Measurements from ENCODE around the gene WDR59. TPM values are rescaled to one million over a fixed set of nuclear protein-coding genes. Genes with fewer than 3 reads are reported as not detected.

Gene WDR59
- polyA plus RNA-seq, 1 of the 3 experiments (the other 2 are of a cell fraction) = 48.2 TPM

- Histone ChIP-seq H2AFZ (ENCODE audit: low read depth) (no peak overlapping the region), H4K20me1 (ENCODE audit: insufficient read depth) (peaks cover 58% of the 10 kb centered on the region), H3K4me2 (peak overlapping the region; percentile 84), H3K79me2 (ENCODE audit: insufficient read depth) (peaks cover 65% of the 10 kb centered on the region), H3K4me3 (ENCODE audit: low read depth in 2 of 2, low read length in 1 of 2) (peak overlapping the region; percentile 72 to 76), H3K27ac (ENCODE audit: low read depth in 2 of 2, low read length in 1 of 2) (peak overlapping the region; percentile 29 to 80; a peak in 3 of 4 replicates), H3K4me1 (ENCODE audit: control insufficient read depth in 1 of 2, insufficient read depth in 2 of 2, low read depth in 1 of 2, low read length in 1 of 2) (peaks cover 0 to 26% of the 10 kb centered on the region in 2 experiments; a peak in 3 of 4 replicates), H3K9ac (peak overlapping the region; percentile 83; the same call in 1 of the 2 replicates), H3K9me3 (no peaks in the 10 kb centered on the region), H3K27me3 (ENCODE audit: insufficient read depth) (no peaks in the 10 kb centered on the region), H3K9me2 (no peaks in the 10 kb centered on the region), H3F3A (replicated peaks; ENCODE audit: insufficient read depth) (peaks cover 8% of the 10 kb centered on the region), H3K36me3 (replicated peaks in 1 of 2; ENCODE audit: control insufficient read depth in 1 of 2, insufficient read depth in 2 of 2, low read length in 1 of 2) (peaks cover 0 to 2% of the 10 kb centered on the region in 2 experiments)
- peak; percentile 61 for DNase-seq
- ChIA-PET CTCF (interaction anchor here (1.0 to 6.2 kb wide), 3 partner anchors 16 to 111 kb away, joined by 3 to 182 read pairs (median 4); no protein-coding TSS in a partner anchor), POLR2A (no interaction called here)
- 21% methylated on average over 12 of the region's 15 CpGs for WGBS (ENCODE audit: low lambda C conversion rate)
- TF ChIP-seq RFX5 (IDR thresholded peaks at IDR 0.05; ENCODE audit: low read length) = no peak
- TF ChIP-seq MXI1 (IDR thresholded peaks at IDR 0.05; ENCODE audit: low read depth, low read length) = peak; percentile 76; the same call in 1 of the 2 replicates
- no peak for TF ChIP-seq MAX (IDR thresholded peaks at IDR 0.05; ENCODE audit: low read depth)
- TF ChIP-seq EP300 (IDR thresholded peaks at IDR 0.05; ENCODE audit: borderline replicate concordance in 1 of 2, low read depth in 1 of 2, low read length in 1 of 2) = 0 out of 4 replicates have a peak, but pooled peaks of 1 of the 2 experiments have one; percentile 8
- peak; percentile 7; the same call in 1 of the 2 replicates for TF ChIP-seq TCF12 (IDR thresholded peaks at IDR 0.05)
Measured at GRCh38 chr16:75000481-75001081, 15.7 kb upstream of the WDR59 start.

- H3K4me2 ChIP-seq = peak overlapping the region; percentile 84
- no peaks in the 10 kb centered on the region for H3K36me3 ChIP-seq (replicated peaks in 1 of 2; ENCODE audit: control insufficient read depth in 1 of 2, insufficient read depth in 2 of 2, low read length in 1 of 2)
- peak overlapping the region; percentile 72 to 76 for H3K4me3 ChIP-seq (ENCODE audit: low read depth in 2 of 2, low read length in 1 of 2)
- POLR2A ChIA-PET = no interaction called here
- H3K9me3 ChIP-seq = no peaks in the 10 kb centered on the region
- peaks cover 52% of the 10 kb centered on the region for H4K20me1 ChIP-seq (ENCODE audit: insufficient read depth)
- peak overlapping the region; percentile 31 to 80; a peak in 3 of 4 replicates for H3K27ac ChIP-seq (ENCODE audit: low read depth in 2 of 2, low read length in 1 of 2)
- peak overlapping the region; percentile 83 for H3K9ac ChIP-seq
- H3K4me1 ChIP-seq (ENCODE audit: control insufficient read depth in 1 of 2, insufficient read depth in 2 of 2, low read depth in 1 of 2, low read length in 1 of 2) = peaks cover 0 to 26% of the 10 kb centered on the region in 2 experiments; a peak in 3 of 4 replicates
- CTCF ChIA-PET = interaction anchor here (1.5 to 6.2 kb wide), 5 partner anchors 13 to 111 kb away, joined by 4 to 182 read pairs (median 28); partner anchors contain the start of gene WDR59
- H3K27me3 ChIP-seq (ENCODE audit: insufficient read depth) = no peaks in the 10 kb centered on the region
- H3K9me2 ChIP-seq = no peaks in the 10 kb centered on the region
- H3F3A ChIP-seq (replicated peaks; ENCODE audit: insufficient read depth) = peaks cover 8% of the 10 kb centered on the region
- 2% methylated on average over 44 of the region's 71 CpGs for WGBS (ENCODE audit: low lambda C conversion rate)
- H2AFZ ChIP-seq (ENCODE audit: low read depth) = peak overlapping the region; percentile 27; the same call in 1 of the 2 replicates
- DNase-seq = peak; percentile 74
- peaks cover 57% of the 10 kb centered on the region for H3K79me2 ChIP-seq (ENCODE audit: insufficient read depth)
- TF ChIP-seq FOSL2 (IDR thresholded peaks at IDR 0.05; ENCODE audit: borderline replicate concordance, low read depth) (no peak), CTCF (IDR thresholded peaks at IDR 0.05) (peak; percentile 20; the same call in 1 of the 2 replicates)
Measured at GRCh38 chr16:74999609-75000480, 14.9 kb upstream of the WDR59 start.
